OCI-LY3 (cell line): Measurements from ENCODE around the gene CHRM1.

ENCODE experiments used
- CTCF ChIP-seq: fragments of 200-600, 300-600 bp; sonication (generic); IDR thresholded peaks from 2 replicates; pipeline ENCODE4 v1.5.1; 2014; ENCODE audit warnings: antibody characterized with exemption, low read length, low read depth
- EZH2phosphoT487 ChIP-seq: fragments of 200-600 bp; shearing (Covaris generic); IDR thresholded peaks from 2 replicates; pipeline ENCODE4 v1.6.1; 2018; ENCODE audit warnings: antibody characterized with exemption, mixed run types, low read depth

- TF ChIP-seq CTCF: no peak
- no peak for TF ChIP-seq EZH2phosphoT487
Observed at GRCh38 chr11:62881579-62882430, 39.4 kb downstream of the CHRM1 start.
